CD14-positive monocyte (primary cell): ENCODE results near the gene KLF2. TPM values are rescaled to one million over a fixed set of nuclear protein-coding genes. Genes with fewer than 3 reads are reported as not detected.

Experiments used
- DNase-seq, 3 donors: peaks; one replicate each; pipeline ENCODE4 v3.0.0-alpha.2; 2011 to 2022
- H2AFZ ChIP-seq: 2 replicates; pipeline ENCODE4 v1.6.0; 2012; ENCODE audit warnings: mild to moderate bottlenecking, low read depth, low read length, inconsistent platforms; ENCODE audit not compliant: insufficient read depth, poor library complexity, severe bottlenecking
- H3K27ac ChIP-seq, 2 donors: 1 replicate in 1 of 2; 2 replicates in 1 of 2; pipeline ENCODE4 v1.5.1; 2012 to 2013; ENCODE audit warnings: low read length in 2 of 2, control low read depth in 1 of 2, inconsistent platforms in 1 of 2, low read depth in 1 of 2, mild to moderate bottlenecking in 1 of 2
- H3K27me3 ChIP-seq, 2 donors: one replicate each; pipeline versions ENCODE4 v1.6.0 to v1.6.1; 2011 to 2013; ENCODE audit warnings: low read length in 2 of 2; ENCODE audit not compliant: control insufficient read depth in 2 of 2, insufficient read depth in 2 of 2
- H3K36me3 ChIP-seq, 2 donors: replicated peaks in 1 of 2; 1 replicate in 1 of 2; 2 replicates in 1 of 2; pipeline versions ENCODE4 v1.5.1 to v1.6.1; 2012 to 2013; ENCODE audit warnings: low read length in 2 of 2, control low read depth in 1 of 2, inconsistent platforms in 1 of 2, mild to moderate bottlenecking in 1 of 2; ENCODE audit not compliant: insufficient read depth in 2 of 2, control insufficient read depth in 1 of 2
- H3K4me1 ChIP-seq, 2 donors: 1 replicate in 1 of 2; 2 replicates in 1 of 2; pipeline versions ENCODE4 v1.5.1 to v1.6.1; 2012 to 2013; ENCODE audit warnings: low read length in 2 of 2, control low read depth in 1 of 2, inconsistent platforms in 1 of 2, mild to moderate bottlenecking in 1 of 2, moderate library complexity in 1 of 2; ENCODE audit not compliant: insufficient read depth in 2 of 2, control insufficient read depth in 1 of 2
- H3K4me2 ChIP-seq: replicated peaks from 2 replicates; pipeline ENCODE3; 2012; ENCODE audit warnings: low read length, moderate library complexity, mild to moderate bottlenecking; ENCODE audit not compliant: poor library complexity, severe bottlenecking; ENCODE audit errors: extremely low read depth
- H3K4me3 ChIP-seq, 3 experiments: fragments of 200-600 bp in 1 of 3; sonication (generic) in 1 of 3; replicated peaks in 1 of 3; 1 replicate in 2 of 3; 2 replicates in 1 of 3; pipeline ENCODE4 v1.5.1; 2011 to 2013; ENCODE audit warnings: low read length in 3 of 3, mild to moderate bottlenecking in 3 of 3, control low read depth in 2 of 3, low read depth in 2 of 3, inconsistent platforms in 1 of 3, moderate library complexity in 1 of 3
- H3K79me2 ChIP-seq: 2 replicates; pipeline ENCODE4 v1.6.0; 2012; ENCODE audit warnings: mild to moderate bottlenecking, control low read depth, inconsistent platforms, low read length, moderate library complexity; ENCODE audit not compliant: insufficient read depth
- H3K9ac ChIP-seq: 2 replicates; pipeline ENCODE4 v1.6.0; 2017; ENCODE audit warnings: low read length, mild to moderate bottlenecking; ENCODE audit not compliant: insufficient read depth, poor library complexity, severe bottlenecking
- H3K9me3 ChIP-seq, 2 donors: replicated peaks in 1 of 2; 1 replicate in 1 of 2; 2 replicates in 1 of 2; pipeline versions ENCODE4 v1.5.1 to v1.6.1; 2012 to 2013; ENCODE audit warnings: low read length in 2 of 2, control low read depth in 1 of 2; ENCODE audit not compliant: control insufficient read depth in 1 of 2, insufficient read depth in 1 of 2
- H4K20me1 ChIP-seq: 2 replicates; pipeline ENCODE4 v1.6.0; 2012; ENCODE audit warnings: mild to moderate bottlenecking, low read length, control low read depth, moderate library complexity; ENCODE audit not compliant: insufficient read depth
- H3K27ac Mint-ChIP-seq, 7 donors: one replicate each; pipeline ENCODE4 v1.8.0; 2020; ENCODE audit warnings: mild to moderate bottlenecking in 7 of 7, mixed read lengths in 7 of 7, moderate library complexity in 6 of 7, inconsistent platforms in 2 of 7
- H3K27me3 Mint-ChIP-seq, 3 donors: one replicate each; pipeline ENCODE4 v1.8.0; 2021 to 2022; ENCODE audit warnings: low read depth in 3 of 3, mild to moderate bottlenecking in 3 of 3, mixed read lengths in 3 of 3, moderate library complexity in 3 of 3, inconsistent platforms in 1 of 3
- H3K36me3 Mint-ChIP-seq, 2 donors: one replicate each; pipeline ENCODE4 v1.8.0; 2020; ENCODE audit warnings: mixed read lengths in 2 of 2, inconsistent platforms in 1 of 2, mild to moderate bottlenecking in 1 of 2
- H3K4me1 Mint-ChIP-seq: one replicate; pipeline ENCODE4 v1.8.0; 2020; ENCODE audit warnings: mild to moderate bottlenecking, mixed read lengths
- H3K4me3 Mint-ChIP-seq, 2 donors: one replicate each; pipeline ENCODE4 v1.8.0; 2020; ENCODE audit warnings: mild to moderate bottlenecking in 2 of 2, mixed read lengths in 2 of 2, moderate library complexity in 1 of 2
- H3K9me3 Mint-ChIP-seq, 7 donors: one replicate each; pipeline ENCODE4 v1.8.0; 2020 to 2022; ENCODE audit warnings: mixed read lengths in 7 of 7, mild to moderate bottlenecking in 6 of 7, moderate library complexity in 6 of 7, inconsistent platforms in 2 of 7
- CTCF ChIP-seq: fragments of 200-600 bp; IDR thresholded peaks from one replicate; pipeline ENCODE4 v1.8.0; 2022; ENCODE audit warnings: antibody characterized with exemption, mild to moderate bottlenecking
- WGBS: methylation state at CpG from one replicate; pipeline ENCODE4 v1.1.5; 2013; ENCODE audit warnings: missing lambda C conversion rate; ENCODE audit not compliant: insufficient coverage; 5-methylcytosine and 5-hydroxymethylcytosine counted together
- intact Hi-C, 2 donors: fragments of 100-400 bp; cut with micrococcal nuclease; formaldehyde crosslinking; loops; one replicate each; pipeline versions ENCODE4 v1.15.0 to v1.15.1; 2023
- polyA plus RNA-seq, 3 donors: library from polyadenylated mRNA; depleted of rRNA in 1 of 3; unstranded in 2 of 3; stranded (reverse) in 1 of 3; fragments of 300-500 nt in 2 of 3; fragments of >200 nt in 1 of 3; fragmentation: Illumina TruSeq in 2 of 3; gene quantifications; 1 replicate in 2 of 3; 2 replicates in 1 of 3; pipeline ENCODE4 v1.2.3, GENCODE V29; 2012 to 2021

The KLF2 gene
- polyA plus RNA-seq, 3 donors: 34.0 to 331 (median 51.4) TPM

GRCh38 chr19:16330368-16330801 is 5.8 kb downstream of the KLF2 start:
- H3K4me1 ChIP-seq: peaks cover 41 to 60% of the 10 kb centered on the region in 2 donors
- peaks cover 21 to 25% of the 10 kb centered on the region in 2 donors for H3K36me3 ChIP-seq
- no peaks in the 10 kb centered on the region for H3K9me3 ChIP-seq
- peaks cover 50% of the 10 kb centered on the region for H3K4me1 Mint-ChIP-seq
- no peak for TF ChIP-seq CTCF
- peak overlapping the region; percentile 95 to 99 (median 98) for H3K27ac Mint-ChIP-seq
- intact Hi-C loops: loop anchor here in 1 of 2 donors (2.0 kb wide), 1 partner anchor 38 kb away; no protein-coding TSS in a partner anchor
- H3K36me3 Mint-ChIP-seq: peaks cover 29 to 47% of the 10 kb centered on the region in 2 donors
- H3K27me3 ChIP-seq: no peaks in the 10 kb centered on the region
- H3K9me3 Mint-ChIP-seq: peaks cover 0 to 8% (median 0%) of the 10 kb centered on the region in 7 donors
- peaks cover 0 to 2% (median 0%) of the 10 kb centered on the region in 3 donors for H3K27me3 Mint-ChIP-seq
- peak overlapping the region in 1 of 3 experiments; percentile 98 for H3K4me3 ChIP-seq
- DNase-seq: peak; percentile 82 to 96 (median 85)
- H3K4me2 ChIP-seq: peak overlapping the region; percentile 17
- peak overlapping the region; percentile 34 to 65 for H3K4me3 Mint-ChIP-seq
- WGBS: 39% methylated on average over 8 of the region's 8 CpGs
- H3K79me2 ChIP-seq: peaks cover 38% of the 10 kb centered on the region
- peaks cover 26% of the 10 kb centered on the region for H4K20me1 ChIP-seq
- no peak overlapping the region for H2AFZ ChIP-seq
- no peak overlapping the region for H3K9ac ChIP-seq
- H3K27ac ChIP-seq: peak overlapping the region; percentile 1 to 94

- peaks cover 19 to 21% of the 10 kb centered on the region in 2 donors for H3K36me3 ChIP-seq
- H3K9me3 ChIP-seq: no peaks in the 10 kb centered on the region
- peak overlapping the region in 1 of 2 donors; percentile 1 for H3K27ac ChIP-seq
- TF ChIP-seq CTCF: no peak
- H2AFZ ChIP-seq: no peak overlapping the region
- Mint-ChIP-seq H3K9me3 (peaks cover 0 to 4% (median 0%) of the 10 kb centered on the region in 7 donors), H3K4me3 (no peak overlapping the region), H3K36me3 (peaks cover 26 to 43% of the 10 kb centered on the region in 2 donors), H3K27ac (peak overlapping the region in 6 of 7 donors; percentile 95 to 99 (median 98)), H3K4me1 (peaks cover 50% of the 10 kb centered on the region), H3K27me3 (peaks cover 0 to 2% (median 0%) of the 10 kb centered on the region in 3 donors)
- H3K4me1 ChIP-seq: peaks cover 41 to 60% of the 10 kb centered on the region in 2 donors
- H3K27me3 ChIP-seq: no peaks in the 10 kb centered on the region
- intact Hi-C loops: loop anchor here in 1 of 2 donors (2.0 kb wide), 1 partner anchor 38 kb away; no protein-coding TSS in a partner anchor
- peaks cover 33% of the 10 kb centered on the region for H3K79me2 ChIP-seq
- no peak overlapping the region for H3K4me3 ChIP-seq
- no peak overlapping the region for H3K9ac ChIP-seq
- DNase-seq: no peak
- WGBS: 91% methylated on average over 10 of the region's 16 CpGs
- H3K4me2 ChIP-seq: no peak overlapping the region
- peaks cover 21% of the 10 kb centered on the region for H4K20me1 ChIP-seq
These were observed 6.4 kb downstream of the KLF2 start for GRCh38 chr19:16330806-16331690.
